Left lobe of liver (tissue), 2 donors: ENCODE results near the gene TH. TPM values are rescaled to one million over a fixed set of nuclear protein-coding genes. Genes with fewer than 3 reads are reported as not detected.

Experiments
- ATAC-seq: fragments of 200-7000 bp; cut with Tn5 transposase; one replicate; pipeline ENCODE4 v1.9.1; 2020; ENCODE audit warnings: mild to moderate bottlenecking, moderate library complexity
- DNase-seq: peaks from one replicate; pipeline ENCODE4 v3.0.0-alpha.2; 2020; ENCODE audit warnings: low spot score
- total RNA-seq: library from RNA; stranded (reverse); gene quantifications from one replicate; pipeline ENCODE4 v1.2.1, GENCODE V29; 2021
- donor health status: DM: no; HTN: no; CAD: no; lungs with moderate emphysema.
- donor health status: DM: no; HTN: yes; CAD: no.

TH gene
- total RNA-seq, 1 donor from 2014 or later: not detected

GRCh38 chr11:2120359-2121100 lies 51.1 kb downstream of the TH start:
- DNase-seq (no peak), ATAC-seq (no peak)

- DNase-seq: no peak
- ATAC-seq: no peak
Measured at GRCh38 chr11:2118677-2119076, 52.9 kb downstream of the TH start.

- ATAC-seq (no peak), DNase-seq (no peak)
Measured at GRCh38 chr11:2116680-2117079, 54.9 kb downstream of the TH start.

GRCh38 chr11:2115308-2115707 lies 56.3 kb downstream of the TH start:
- ATAC-seq (no peak), DNase-seq (no peak)

GRCh38 chr11:2114430-2115241 lies 57.0 kb downstream of the TH start:
- DNase-seq: no peak
- ATAC-seq: peak; percentile 26

Other genes with a start within 250 kb of the TH start
- 47.2 TPM for gene MRPL23, start 224.5 kb downstream of the TH start, total RNA-seq
- gene H19, start 174.0 kb downstream of the TH start, total RNA-seq: 199 TPM
- gene IGF2, start 32.4 kb downstream of the TH start, total RNA-seq: 254 TPM
- not detected for gene INS, start 10.6 kb downstream of the TH start, total RNA-seq
- 0.83 TPM for gene ASCL2, start 98.8 kb upstream of the TH start, total RNA-seq
- 0.35 TPM for gene C11orf21, start 130.1 kb upstream of the TH start, total RNA-seq
- 0.35 TPM for gene TSPAN32, start 130.2 kb upstream of the TH start, total RNA-seq
- 564 TPM for gene CD81, start 205.5 kb upstream of the TH start, total RNA-seq
- gene TSSC4, start 228.9 kb upstream of the TH start, total RNA-seq: 24.8 TPM